Endothelial cell of umbilical vein (primary cell): ENCODE data around the gene ZNF777. TPM values are rescaled to one million over a fixed set of nuclear protein-coding genes. Genes with fewer than 3 reads are reported as not detected.
"Not testable (repeated sequence)": the region's sequence is repeated elsewhere in the genome, so short reads cannot be mapped to it uniquely, and the experiment has no call there.

ENCODE experiments used
- BruUV-seq: library from RNA; stranded (reverse); fragments of 400-500 nt; replicated peaks from 2 replicates; lab custom pipeline; 2021; lab: Mats Ljungman, UMichigan
- CTCF ChIA-PET: fragments of 300-600, 350-600 bp; sonication (Branson Sonifier 250); formaldehyde crosslinking; loops from one replicate; lab custom pipeline; 2021; ENCODE audit warnings: antibody characterized with exemption, inconsistent platforms; lab: Charles Lee
- POLR2A ChIA-PET: fragments of 300-600, 350-600 bp; sonication (Branson Sonifier 250); formaldehyde crosslinking; loops from one replicate; lab custom pipeline; 2021; ENCODE audit warnings: antibody characterized with exemption, inconsistent platforms; lab: Charles Lee
- DNase-seq: peaks from one replicate; pipeline ENCODE4 v3.0.0-alpha.2; 2011; ENCODE audit warnings: low read depth, low spot score
- FAIRE-seq: peaks from 2 replicates; lab custom pipeline; 2011; peaks lifted over from hg19 to GRCh38; lab: Jason Lieb, UNC
- H2AFZ ChIP-seq: 2 replicates; pipeline ENCODE4 v1.6.0; 2012; ENCODE audit warnings: low read depth, low read length, control low read depth, inconsistent platforms
- H3K27ac ChIP-seq: 2 replicates; pipeline ENCODE4 v1.5.1; 2011; ENCODE audit warnings: low read depth, mild to moderate bottlenecking, control low read depth, low read length, moderate library complexity; ENCODE audit not compliant: insufficient read depth
- H3K27me3 ChIP-seq, 2 experiments: 2 replicates each; pipeline versions ENCODE4 v1.6.0 to v1.6.1; 2011; ENCODE audit warnings: low read length in 2 of 2, mixed read lengths in 1 of 2; ENCODE audit not compliant: control insufficient read depth in 2 of 2, insufficient read depth in 2 of 2
- H3K36me3 ChIP-seq, 2 experiments: 2 replicates in 1 of 2; 3 replicates in 1 of 2; pipeline ENCODE4 v1.5.1; 2011; ENCODE audit warnings: low read length in 2 of 2, mild to moderate bottlenecking in 1 of 2, moderate library complexity in 1 of 2; ENCODE audit not compliant: control insufficient read depth in 2 of 2, insufficient read depth in 2 of 2; ENCODE audit errors: extremely low read depth in 1 of 2
- H3K4me1 ChIP-seq: 3 replicates; pipeline ENCODE4 v1.5.1; 2011; ENCODE audit warnings: mild to moderate bottlenecking, low read length; ENCODE audit not compliant: control insufficient read depth, insufficient read depth; ENCODE audit errors: extremely low read depth
- H3K4me2 ChIP-seq: 2 replicates; pipeline ENCODE4 v1.6.1; 2011; ENCODE audit warnings: low read length, control low read depth, mixed read lengths; ENCODE audit not compliant: insufficient read depth
- H3K4me3 ChIP-seq, 3 experiments: fragments of 200-600 bp in 1 of 3; sonication (generic), shearing (Covaris generic) in 1 of 3; replicated peaks in 1 of 3; 2 replicates each; pipeline ENCODE4 v1.5.1; 2011 to 2016; ENCODE audit warnings: control low read depth in 3 of 3, low read length in 3 of 3, mild to moderate bottlenecking in 2 of 3, inconsistent platforms in 1 of 3, low read depth in 1 of 3, moderate library complexity in 1 of 3; ENCODE audit not compliant: insufficient read depth in 1 of 3
- H3K79me2 ChIP-seq: 2 replicates; pipeline ENCODE4 v1.6.0; 2012; ENCODE audit warnings: low read length, inconsistent platforms; ENCODE audit not compliant: control insufficient read depth, insufficient read depth
- H3K9ac ChIP-seq: replicated peaks from 2 replicates; pipeline ENCODE3; 2011; ENCODE audit warnings: low read length, control low read depth; ENCODE audit not compliant: insufficient read depth; ENCODE audit errors: extremely low read depth
- H3K9me1 ChIP-seq: replicated peaks from 3 replicates; pipeline ENCODE4 v1.6.0; 2011; ENCODE audit warnings: mild to moderate bottlenecking, low read length; ENCODE audit not compliant: control insufficient read depth, insufficient read depth; ENCODE audit errors: extremely low read depth
- H3K9me3 ChIP-seq: replicated peaks from 2 replicates; pipeline ENCODE4 v1.5.1; 2012; ENCODE audit warnings: low read length, inconsistent platforms; ENCODE audit not compliant: control insufficient read depth, insufficient read depth
- H4K20me1 ChIP-seq: replicated peaks from 2 replicates; pipeline ENCODE3; 2011; ENCODE audit warnings: mild to moderate bottlenecking, low read length; ENCODE audit not compliant: control insufficient read depth, insufficient read depth; ENCODE audit errors: extremely low read depth
- GATA2 ChIP-seq: IDR thresholded peaks from 2 replicates; pipeline ENCODE4 v1.7.0; 2011; ENCODE audit warnings: low read depth, mild to moderate bottlenecking, moderate library complexity, mixed read lengths, low read length; ENCODE audit not compliant: insufficient read length, insufficient read depth
- MYC ChIP-seq: IDR thresholded peaks from one replicate; pipeline ENCODE4 v1.6.1; 2011; ENCODE audit warnings: mild to moderate bottlenecking, low read depth, low read length
- POLR2A ChIP-seq: IDR thresholded peaks from 2 replicates; pipeline ENCODE4 v1.6.1; 2012; ENCODE audit warnings: low read depth, mild to moderate bottlenecking, control low read depth, low read length
- POLR2AphosphoS5 ChIP-seq: IDR thresholded peaks from 2 replicates; pipeline ENCODE4 v1.6.1; 2012; ENCODE audit warnings: low read depth, mild to moderate bottlenecking, control low read depth, low read length, moderate library complexity; ENCODE audit not compliant: insufficient read depth
- dilution Hi-C: fragments of 300-500 bp; cut with MboI; formaldehyde crosslinking; loops from one replicate; pipeline ENCODE4 v1.15.0; 2019; ENCODE audit warnings: low sequenced_read_pairs; ENCODE audit not compliant: extremely low pct_ligation_motif_present
- intact Hi-C: fragments of 100-400 bp; cut with micrococcal nuclease; formaldehyde crosslinking; loops from one replicate; pipeline ENCODE4 v1.10.0; 2022
- polyA plus RNA-seq, 4 experiments: library from polyadenylated mRNA; depleted of rRNA in 3 of 4; stranded (reverse) in 3 of 4; unstranded in 1 of 4; fragments of >200 nt; gene quantifications; 2 replicates each; pipeline versions ENCODE4 v1.2.1 to v1.2.3, GENCODE V29; 2011 to 2012; ENCODE audit warnings: missing spikeins in 1 of 4
- total RNA-seq: library from RNA; stranded (reverse); gene quantifications from 2 replicates; pipeline ENCODE4 v1.2.3, GENCODE V29; 2021

The ZNF777 gene
- total and polyA plus RNA-seq, 2 donors (not counting 3 experiments of a cell fraction or from before 2014, with no cell fraction given) = 7.4 to 11.1 TPM

DNA sequence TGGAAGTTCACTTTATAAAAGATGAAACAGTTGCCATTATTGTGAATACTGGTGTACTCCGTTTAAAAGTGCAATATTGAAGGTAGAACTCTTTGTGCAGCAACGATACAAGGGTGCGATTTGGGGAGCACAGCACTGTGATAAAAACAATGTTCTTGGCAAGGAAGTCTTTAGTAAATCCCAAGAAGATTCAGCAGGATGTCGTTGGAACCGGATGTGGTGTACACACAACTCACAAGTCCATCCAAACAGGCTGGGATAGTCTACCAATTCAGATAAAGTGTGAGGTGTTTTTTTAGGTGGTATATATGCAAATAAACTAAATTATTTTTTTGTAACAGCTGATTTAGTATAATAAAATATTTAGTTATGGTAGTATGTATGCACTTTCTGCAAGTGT, 46.7 kb downstream of the ZNF777 start:
- no peak overlapping the region for H2AFZ ChIP-seq
- ChIA-PET CTCF (interaction anchor here (2.4 kb wide), 1 partner anchor 104 kb away, joined by 9 read pairs; no protein-coding TSS in a partner anchor), POLR2A (no interaction called here)
- H3K4me1 ChIP-seq = peaks cover 7% of the 10 kb centered on the region
- peaks cover 0 to 3% of the 10 kb centered on the region in 2 experiments for H3K27me3 ChIP-seq
- no peaks in the 10 kb centered on the region for H4K20me1 ChIP-seq
- BruUV-seq = no TSS peak
- no peak for DNase-seq
- no peaks in the 10 kb centered on the region for H3K9me3 ChIP-seq
- no peaks in the 10 kb centered on the region for H3K36me3 ChIP-seq
- dilution Hi-C loops = no loop called here
- no peaks in the 10 kb centered on the region for H3K79me2 ChIP-seq
- no peak overlapping the region for H3K4me3 ChIP-seq
- no peak overlapping the region for H3K27ac ChIP-seq
- intact Hi-C loops = no loop called here
- no peak overlapping the region for H3K9ac ChIP-seq
- FAIRE-seq = no peak
- H3K4me2 ChIP-seq = no peak overlapping the region
- H3K9me1 ChIP-seq = no peaks in the 10 kb centered on the region
- TF ChIP-seq POLR2A = no peak
- no peak for TF ChIP-seq POLR2AphosphoS5
- no peak for TF ChIP-seq GATA2
- TF ChIP-seq MYC = no peak

DNA sequence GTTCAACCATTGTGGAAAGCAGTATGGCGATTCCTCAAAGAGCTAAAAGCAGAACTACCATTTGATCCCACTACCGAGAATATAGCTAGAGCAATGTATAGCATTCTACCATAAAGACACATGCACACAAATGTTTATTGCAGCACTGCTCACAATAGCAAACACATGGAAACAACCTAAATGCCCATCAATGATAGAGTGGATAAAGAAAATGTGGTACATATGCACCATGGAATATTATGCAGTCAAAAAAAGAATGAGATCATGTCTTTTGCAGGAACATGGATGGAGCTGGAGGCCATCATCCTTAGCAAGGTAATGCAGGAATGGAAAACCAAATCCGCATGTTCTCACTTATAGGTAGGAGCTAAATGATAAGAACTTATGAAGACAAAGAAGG, 47.8 kb downstream of the ZNF777 start:
- dilution Hi-C loops, intact Hi-C loops, H3K4me2 ChIP-seq, H3K9me3 ChIP-seq, BruUV-seq, H3K4me3 ChIP-seq, H3K27ac ChIP-seq, H4K20me1 ChIP-seq, H2AFZ ChIP-seq, H3K27me3 ChIP-seq, DNase-seq, POLR2A ChIA-PET, H3K4me1 ChIP-seq, H3K9me1 ChIP-seq, H3K9ac ChIP-seq, H3K36me3 ChIP-seq, FAIRE-seq, H3K79me2 ChIP-seq: not testable (repeated sequence)
- CTCF ChIA-PET = interaction anchor here (0.6 kb wide), 1 partner anchor 204 kb away, joined by 3 read pairs; no protein-coding TSS in a partner anchor
